IMR-90 (cell line): ENCODE data around the gene KLF2. TPM values are rescaled to one million over a fixed set of nuclear protein-coding genes. Genes with fewer than 3 reads are reported as not detected.

Experiments used
- ATAC-seq: fragments of 200-7000 bp; cut with Tn5 transposase; 2 replicates; pipeline ENCODE4 v1.9.1; 2020; ENCODE audit warnings: low read depth, mild to moderate bottlenecking, moderate library complexity
- BruUV-seq: library from RNA; stranded (reverse); fragments of 400-500 nt; replicated peaks from 2 replicates; lab custom pipeline; 2021; lab: Mats Ljungman, UMichigan
- CTCF ChIA-PET: fragments of 300-600 bp; formaldehyde crosslinking; extraction: SDS; loops from one replicate; lab custom pipeline; 2021; ENCODE audit warnings: antibody characterized with exemption; lab: Yijun Ruan, JAX
- POLR2A ChIA-PET: fragments of 300-600 bp; sonication (Branson Sonifier 250); formaldehyde crosslinking; loops from one replicate; lab custom pipeline; 2022; ENCODE audit warnings: antibody characterized with exemption; ENCODE audit not compliant: unreplicated experiment; lab: Charles Lee
- DNase-seq: peaks from one replicate; pipeline ENCODE4 v3.0.0; 2013
- H2AFZ ChIP-seq: replicated peaks from 2 replicates; pipeline ENCODE3; 2013; ENCODE audit warnings: low read length, mild to moderate bottlenecking; ENCODE audit not compliant: poor library complexity
- H2AK5ac ChIP-seq: 2 replicates; pipeline ENCODE4 v1.6.1; 2013; ENCODE audit warnings: low read depth, low read length, inconsistent platforms
- H2AK9ac ChIP-seq: replicated peaks from 2 replicates; pipeline ENCODE3; 2013; ENCODE audit warnings: mild to moderate bottlenecking, low read depth, low read length, moderate library complexity; ENCODE audit not compliant: poor library complexity
- H2BK120ac ChIP-seq: 2 replicates; pipeline ENCODE4 v1.6.1; 2013; ENCODE audit warnings: low read depth, low read length, inconsistent platforms
- H2BK15ac ChIP-seq: 3 replicates; pipeline ENCODE4 v1.6.1; 2013; ENCODE audit warnings: low read depth, low read length, inconsistent platforms
- H2BK20ac ChIP-seq: 2 replicates; pipeline ENCODE4 v1.6.1; 2013; ENCODE audit warnings: low read depth, mild to moderate bottlenecking, inconsistent platforms, low read length, moderate library complexity
- H2BK5ac ChIP-seq: 2 replicates; pipeline ENCODE4 v1.6.1; 2013; ENCODE audit warnings: mild to moderate bottlenecking, low read depth, low read length, inconsistent platforms; ENCODE audit not compliant: poor library complexity, severe bottlenecking
- H3K14ac ChIP-seq: replicated peaks from 2 replicates; pipeline ENCODE4 v1.6.1; 2013; ENCODE audit warnings: low read depth, low read length, inconsistent platforms
- H3K18ac ChIP-seq: 2 replicates; pipeline ENCODE4 v1.6.1; 2013; ENCODE audit warnings: low read depth, low read length, control low read depth
- H3K23ac ChIP-seq: 2 replicates; pipeline ENCODE4 v1.6.1; 2013; ENCODE audit warnings: low read depth, low read length, inconsistent platforms
- H3K27ac ChIP-seq: 2 replicates; pipeline ENCODE4 v1.5.1; 2013; ENCODE audit warnings: mild to moderate bottlenecking, control low read depth, low read length; ENCODE audit not compliant: insufficient read depth
- H3K27me3 ChIP-seq: 2 replicates; pipeline ENCODE4 v1.6.1; 2013; ENCODE audit warnings: low read length; ENCODE audit not compliant: control insufficient read depth, insufficient read depth
- H3K36me3 ChIP-seq: 2 replicates; pipeline ENCODE4 v1.6.1; 2013; ENCODE audit warnings: low read length, mixed read lengths; ENCODE audit not compliant: control insufficient read depth, insufficient read depth
- H3K4ac ChIP-seq: 2 replicates; pipeline ENCODE4 v1.6.1; 2013; ENCODE audit warnings: low read depth, low read length, inconsistent platforms
- H3K4me1 ChIP-seq: 2 replicates; pipeline ENCODE4 v1.6.1; 2013; ENCODE audit warnings: low read length, mixed read lengths; ENCODE audit not compliant: control insufficient read depth, insufficient read depth
- H3K4me2 ChIP-seq: 2 replicates; pipeline ENCODE4 v1.6.1; 2013; ENCODE audit warnings: low read depth, mild to moderate bottlenecking, control low read depth, low read length, moderate library complexity
- H3K4me3 ChIP-seq: 2 replicates; pipeline ENCODE4 v1.5.1; 2013; ENCODE audit warnings: low read depth, mild to moderate bottlenecking, control low read depth, low read length, moderate library complexity; ENCODE audit not compliant: insufficient read depth
- H3K56ac ChIP-seq: 2 replicates; pipeline ENCODE4 v1.6.1; 2013; ENCODE audit warnings: low read length, inconsistent platforms; ENCODE audit not compliant: insufficient read depth; ENCODE audit errors: extremely low read depth
- H3K79me1 ChIP-seq, 2 experiments: 2 replicates each; pipeline ENCODE4 v1.6.1; 2013; ENCODE audit warnings: low read length in 2 of 2, inconsistent platforms in 1 of 2, low read depth in 1 of 2
- H3K9ac ChIP-seq: 2 replicates; pipeline ENCODE4 v1.6.1; 2013; ENCODE audit warnings: low read depth, low read length, control low read depth
- H3K9me1 ChIP-seq: 2 replicates; pipeline ENCODE4 v1.6.1; 2013; ENCODE audit warnings: low read length, inconsistent platforms; ENCODE audit not compliant: insufficient read depth
- H3K9me3 ChIP-seq: 2 replicates; pipeline ENCODE4 v1.6.1; 2013; ENCODE audit warnings: low read length; ENCODE audit not compliant: control insufficient read depth, insufficient read depth
- H4K20me1 ChIP-seq: 2 replicates; pipeline ENCODE4 v1.6.1; 2013; ENCODE audit warnings: low read length, inconsistent platforms; ENCODE audit not compliant: insufficient read depth
- H4K5ac ChIP-seq: 2 replicates; pipeline ENCODE4 v1.6.1; 2013; ENCODE audit warnings: mild to moderate bottlenecking, low read depth, low read length, control low read depth
- H4K8ac ChIP-seq, 2 experiments: 2 replicates each; pipeline ENCODE4 v1.6.1; 2013; ENCODE audit warnings: low read depth in 2 of 2, low read length in 2 of 2, control low read depth in 1 of 2, inconsistent platforms in 1 of 2
- H4K91ac ChIP-seq: 2 replicates; pipeline ENCODE4 v1.6.1; 2013; ENCODE audit warnings: low read depth, low read length, inconsistent platforms; ENCODE audit not compliant: insufficient read depth
- MXI1 ChIP-seq: IDR thresholded peaks from 2 replicates; pipeline ENCODE4 v1.6.1; 2012; ENCODE audit warnings: low read depth, mild to moderate bottlenecking, low read length, moderate library complexity, borderline replicate concordance
- WGBS, 2 experiments: methylation state at CpG; one replicate each; pipeline versions ENCODE4 v1.1.5 to v1.1.7; 2013; ENCODE audit warnings: missing lambda C conversion rate in 2 of 2; ENCODE audit not compliant: insufficient read length in 1 of 2; ENCODE audit errors: extremely low coverage in 2 of 2; 5-methylcytosine and 5-hydroxymethylcytosine counted together
- dilution Hi-C: fragments of 300-500 bp; cut with HindIII; formaldehyde crosslinking; loops from one replicate; pipeline ENCODE4 v1.14.3; 2018; ENCODE audit warnings: low sequenced_read_pairs; ENCODE audit not compliant: unreplicated experiment
- in situ Hi-C: fragments of 300-500 bp; cut with MboI; formaldehyde crosslinking; loops from 3 replicates; pipeline ENCODE4 v1.14.3; 2019; ENCODE audit warnings: low sequenced_read_pairs, inconsistent platforms, mixed read lengths
- intact Hi-C: fragments of 100-400 bp; cut with micrococcal nuclease; formaldehyde crosslinking; loops from 2 replicates; pipeline ENCODE4 v1.10.0; 2022
- polyA plus RNA-seq, 3 experiments: library from polyadenylated mRNA; depleted of rRNA; stranded (reverse); fragments of >200 nt; gene quantifications; 2 replicates each; pipeline ENCODE4 v1.2.3, GENCODE V29; 2012; ENCODE audit warnings: low replicate concordance in 1 of 3
- total RNA-seq: library from RNA; depleted of rRNA; stranded (reverse); fragments of >200 nt; gene quantifications from 2 replicates; pipeline ENCODE4 v1.2.3, GENCODE V29; 2012
- TF ChIP-seq, protein P1 (sequence below): conservative IDR thresholded peaks from 2 replicates; pipeline ENCODE4 v1.5.1; 2012; ENCODE audit warnings: mild to moderate bottlenecking, low read depth, low read length, improper control_type of control experiment

Gene KLF2
- total and polyA plus RNA-seq, 2 of the 4 experiments (the other 2 are of a cell fraction), result 1.1 to 34.4 TPM

GRCh38 chr19:16289594-16289993, 35.0 kb upstream of the KLF2 start:
- ATAC-seq (no peak), DNase-seq (no peak)
- H3K79me1 ChIP-seq, result no peaks in the 10 kb centered on the region
- peaks cover 7% of the 10 kb centered on the region for H3K4me1 ChIP-seq
- no peak overlapping the region for H2BK20ac ChIP-seq
- TF ChIP-seq, protein P1, sequence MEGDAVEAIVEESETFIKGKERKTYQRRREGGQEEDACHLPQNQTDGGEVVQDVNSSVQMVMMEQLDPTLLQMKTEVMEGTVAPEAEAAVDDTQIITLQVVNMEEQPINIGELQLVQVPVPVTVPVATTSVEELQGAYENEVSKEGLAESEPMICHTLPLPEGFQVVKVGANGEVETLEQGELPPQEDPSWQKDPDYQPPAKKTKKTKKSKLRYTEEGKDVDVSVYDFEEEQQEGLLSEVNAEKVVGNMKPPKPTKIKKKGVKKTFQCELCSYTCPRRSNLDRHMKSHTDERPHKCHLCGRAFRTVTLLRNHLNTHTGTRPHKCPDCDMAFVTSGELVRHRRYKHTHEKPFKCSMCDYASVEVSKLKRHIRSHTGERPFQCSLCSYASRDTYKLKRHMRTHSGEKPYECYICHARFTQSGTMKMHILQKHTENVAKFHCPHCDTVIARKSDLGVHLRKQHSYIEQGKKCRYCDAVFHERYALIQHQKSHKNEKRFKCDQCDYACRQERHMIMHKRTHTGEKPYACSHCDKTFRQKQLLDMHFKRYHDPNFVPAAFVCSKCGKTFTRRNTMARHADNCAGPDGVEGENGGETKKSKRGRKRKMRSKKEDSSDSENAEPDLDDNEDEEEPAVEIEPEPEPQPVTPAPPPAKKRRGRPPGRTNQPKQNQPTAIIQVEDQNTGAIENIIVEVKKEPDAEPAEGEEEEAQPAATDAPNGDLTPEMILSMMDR, result no peak
- TF ChIP-seq MXI1, result no peak
- no peak overlapping the region for H4K91ac ChIP-seq
- in situ Hi-C loops, result no loop called here
- H3K23ac ChIP-seq, result no peak overlapping the region
- H2AFZ ChIP-seq, result no peak overlapping the region
- dilution Hi-C loops, result no loop called here
- no peak overlapping the region for H4K5ac ChIP-seq
- H4K20me1 ChIP-seq, result no peaks in the 10 kb centered on the region
- H2BK120ac ChIP-seq, result no peak overlapping the region
- intact Hi-C loops, result no loop called here
- no CpG with 5 or more reads among the region's 7 CpGs for WGBS, 2 experiments
- no peak overlapping the region for H3K56ac ChIP-seq
- no peak overlapping the region for H4K8ac ChIP-seq
- H3K9me1 ChIP-seq, result peaks cover 6% of the 10 kb centered on the region; the same call in 1 of the 2 replicates
- no TSS peak for BruUV-seq
- ChIA-PET POLR2A (no interaction called here), CTCF (no interaction called here)
- peaks cover 15% of the 10 kb centered on the region for H3K27me3 ChIP-seq
- no peak overlapping the region for H2AK9ac ChIP-seq
- no peak overlapping the region for H3K27ac ChIP-seq
- H2AK5ac ChIP-seq, result no peak overlapping the region
- H3K4ac ChIP-seq, result no peak overlapping the region
- no peak overlapping the region; the same call in 2 of the 3 replicates for H2BK15ac ChIP-seq
- H3K9ac ChIP-seq, result no peak overlapping the region
- H3K36me3 ChIP-seq, result no peaks in the 10 kb centered on the region
- H3K14ac ChIP-seq, result no peak overlapping the region
- no peak overlapping the region for H3K18ac ChIP-seq
- H3K4me3 ChIP-seq, result no peak overlapping the region
- H3K9me3 ChIP-seq, result no peaks in the 10 kb centered on the region
- H2BK5ac ChIP-seq, result no peak overlapping the region
- H3K4me2 ChIP-seq, result no peak overlapping the region
